DND-41 (cell line): ENCODE results near the gene HAPLN3.

Source experiments
- ATAC-seq: fragments of 200-7000 bp; cut with Tn5 transposase; 3 replicates; pipeline ENCODE4 v1.9.1; 2021; ENCODE audit warnings: low read depth; ENCODE audit not compliant: insufficient read depth
- DNase-seq: peaks from one replicate; pipeline ENCODE4 v3.0.0-alpha.2; 2020
- H2AFZ ChIP-seq: 2 replicates; pipeline ENCODE4 v1.6.0; 2012; ENCODE audit warnings: low read depth, low read length
- H3K27ac ChIP-seq: 2 replicates; pipeline ENCODE4 v1.5.1; 2012; ENCODE audit warnings: low read length, inconsistent platforms
- H3K27me3 ChIP-seq: fragments of 200-600 bp; sonication (generic); 2 replicates; pipeline ENCODE4 v1.6.0; 2012; ENCODE audit warnings: low read length, mild to moderate bottlenecking, inconsistent platforms; ENCODE audit not compliant: insufficient read depth, poor library complexity
- H3K36me3 ChIP-seq: 2 replicates; pipeline ENCODE4 v1.5.1; 2012; ENCODE audit warnings: low read length, inconsistent platforms; ENCODE audit not compliant: insufficient read depth
- H3K4me1 ChIP-seq: 2 replicates; pipeline ENCODE4 v1.5.1; 2012; ENCODE audit warnings: mild to moderate bottlenecking, low read length; ENCODE audit not compliant: insufficient read depth
- H3K4me2 ChIP-seq: 2 replicates; pipeline ENCODE4 v1.6.0; 2012; ENCODE audit warnings: mild to moderate bottlenecking, moderate library complexity, low read length, inconsistent platforms; ENCODE audit not compliant: insufficient read depth
- H3K4me3 ChIP-seq, 2 experiments: fragments of 200-600 bp in 1 of 2; shearing (Covaris generic) in 1 of 2; 2 replicates each; pipeline ENCODE4 v1.5.1; 2012 to 2016; ENCODE audit warnings: inconsistent platforms in 2 of 2, low read length in 2 of 2, mild to moderate bottlenecking in 2 of 2, low read depth in 1 of 2, moderate library complexity in 1 of 2
- H3K79me2 ChIP-seq: 2 replicates; pipeline ENCODE4 v1.6.0; 2012; ENCODE audit warnings: low read length, inconsistent platforms; ENCODE audit not compliant: insufficient read depth
- H3K9ac ChIP-seq: 2 replicates; pipeline ENCODE4 v1.6.0; 2012; ENCODE audit warnings: low read depth, mild to moderate bottlenecking, inconsistent platforms, low read length, moderate library complexity
- H3K9me3 ChIP-seq: 2 replicates; pipeline ENCODE4 v1.5.1; 2012; ENCODE audit warnings: low read length, moderate library complexity, mild to moderate bottlenecking, inconsistent platforms; ENCODE audit not compliant: insufficient read depth, severe bottlenecking
- H4K20me1 ChIP-seq: 2 replicates; pipeline ENCODE4 v1.6.0; 2012; ENCODE audit warnings: low read length; ENCODE audit not compliant: insufficient read depth
- EZH2 ChIP-seq: IDR thresholded peaks from 3 replicates; pipeline ENCODE4 v1.6.1; 2012; ENCODE audit warnings: borderline replicate concordance, low read depth, mild to moderate bottlenecking, moderate library complexity, low read length, inconsistent platforms; ENCODE audit not compliant: severe bottlenecking
- TF ChIP-seq, protein P1 (sequence below): IDR thresholded peaks from 2 replicates; pipeline ENCODE4 v1.5.1; 2012; ENCODE audit warnings: borderline replicate concordance, low read length, moderate library complexity, mild to moderate bottlenecking; ENCODE audit not compliant: poor library complexity, severe bottlenecking; ENCODE audit errors: extremely low read depth

Gene HAPLN3

DNA sequence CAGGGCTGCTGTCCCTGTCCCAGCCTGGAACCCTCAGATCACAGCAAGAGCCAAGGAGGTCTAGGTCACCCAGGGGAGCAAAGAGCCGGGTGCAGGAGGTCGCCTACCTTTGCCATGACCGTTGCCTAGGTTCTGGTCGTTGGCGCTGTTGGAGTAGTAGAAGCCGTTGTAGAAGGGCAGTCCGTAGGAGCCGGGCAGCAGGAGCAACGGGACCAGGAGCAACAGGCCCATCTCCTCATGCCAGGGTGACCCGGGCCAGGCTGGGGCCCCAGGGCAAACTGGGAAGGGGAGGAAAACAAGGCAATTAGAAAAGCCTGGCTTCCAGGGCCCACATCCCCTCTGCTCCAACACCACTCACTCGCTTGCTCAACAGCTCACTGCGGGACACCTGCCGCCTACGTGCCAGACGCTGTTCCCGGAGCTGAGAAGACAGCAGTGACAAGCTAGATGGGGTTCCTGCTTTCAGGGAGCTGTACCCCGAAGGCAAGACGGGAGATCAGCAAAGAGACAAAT is 8.2 kb downstream of the HAPLN3 start:
- Histone ChIP-seq H3K4me3 (no peak overlapping the region), H3K4me1 (no peaks in the 10 kb centered on the region), H3K9me3 (no peaks in the 10 kb centered on the region), H3K4me2 (no peak overlapping the region), H3K9ac (no peak overlapping the region), H3K27me3 (no peaks in the 10 kb centered on the region), H3K36me3 (no peaks in the 10 kb centered on the region), H2AFZ (no peak overlapping the region), H3K27ac (no peak overlapping the region), H4K20me1 (no peaks in the 10 kb centered on the region), H3K79me2 (no peaks in the 10 kb centered on the region)
- TF ChIP-seq EZH2 = no peak
- TF ChIP-seq, protein P1, sequence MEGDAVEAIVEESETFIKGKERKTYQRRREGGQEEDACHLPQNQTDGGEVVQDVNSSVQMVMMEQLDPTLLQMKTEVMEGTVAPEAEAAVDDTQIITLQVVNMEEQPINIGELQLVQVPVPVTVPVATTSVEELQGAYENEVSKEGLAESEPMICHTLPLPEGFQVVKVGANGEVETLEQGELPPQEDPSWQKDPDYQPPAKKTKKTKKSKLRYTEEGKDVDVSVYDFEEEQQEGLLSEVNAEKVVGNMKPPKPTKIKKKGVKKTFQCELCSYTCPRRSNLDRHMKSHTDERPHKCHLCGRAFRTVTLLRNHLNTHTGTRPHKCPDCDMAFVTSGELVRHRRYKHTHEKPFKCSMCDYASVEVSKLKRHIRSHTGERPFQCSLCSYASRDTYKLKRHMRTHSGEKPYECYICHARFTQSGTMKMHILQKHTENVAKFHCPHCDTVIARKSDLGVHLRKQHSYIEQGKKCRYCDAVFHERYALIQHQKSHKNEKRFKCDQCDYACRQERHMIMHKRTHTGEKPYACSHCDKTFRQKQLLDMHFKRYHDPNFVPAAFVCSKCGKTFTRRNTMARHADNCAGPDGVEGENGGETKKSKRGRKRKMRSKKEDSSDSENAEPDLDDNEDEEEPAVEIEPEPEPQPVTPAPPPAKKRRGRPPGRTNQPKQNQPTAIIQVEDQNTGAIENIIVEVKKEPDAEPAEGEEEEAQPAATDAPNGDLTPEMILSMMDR = no peak
- ATAC-seq = no peak
- no peak for DNase-seq

DNA sequence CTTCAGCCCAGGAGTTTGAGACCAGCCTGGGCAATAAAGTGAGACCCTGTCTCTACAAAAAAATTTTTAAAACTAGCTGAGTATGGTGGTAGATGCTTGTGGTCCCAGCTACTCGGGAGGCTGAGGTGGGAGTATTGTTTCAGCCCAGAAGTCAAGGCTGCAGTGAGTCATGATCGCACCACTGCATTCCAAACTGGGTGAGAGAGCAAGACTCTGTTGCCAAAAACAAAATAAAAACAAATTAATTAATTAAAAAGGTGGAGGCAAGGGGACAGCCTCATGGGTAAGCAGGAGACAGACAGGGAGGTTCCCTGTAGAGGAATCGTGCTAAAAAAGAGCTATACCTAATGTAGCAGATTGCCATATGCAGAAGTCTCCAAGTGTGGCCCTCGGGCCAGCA is 12.6 kb downstream of the HAPLN3 start:
- H3K36me3 ChIP-seq = no peaks in the 10 kb centered on the region
- TF ChIP-seq, protein P1 = no peak
- TF ChIP-seq EZH2 = no peak
- DNase-seq = no peak

DNA sequence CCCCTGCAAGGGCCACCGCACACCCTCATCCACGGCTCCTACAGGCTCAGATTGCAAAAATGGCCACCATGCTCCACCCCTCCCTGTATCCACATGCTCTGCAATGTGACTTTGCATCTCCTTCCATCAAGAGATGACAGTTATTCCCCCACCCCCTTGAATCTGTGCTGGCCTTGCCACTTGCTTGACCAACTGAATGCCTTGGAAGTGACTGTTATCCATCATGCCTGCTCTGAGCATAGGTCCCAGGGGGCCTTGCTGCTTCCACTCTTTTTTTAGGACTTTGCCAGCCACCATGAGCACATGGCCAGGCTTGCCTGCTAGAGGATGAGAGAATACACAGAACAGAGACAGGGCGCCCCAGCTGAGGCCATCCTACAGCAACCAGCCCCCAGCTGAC is 13.6 kb downstream of the HAPLN3 start:
- no peak overlapping the region for H3K9ac ChIP-seq
- no peak overlapping the region for H2AFZ ChIP-seq
- no peak overlapping the region for H3K27ac ChIP-seq
- TF ChIP-seq, protein P1 = no peak
- TF ChIP-seq EZH2 = no peak
- no peak overlapping the region for H3K4me2 ChIP-seq
- no peak overlapping the region for H3K4me3 ChIP-seq
- H3K9me3 ChIP-seq = no peaks in the 10 kb centered on the region
- no peaks in the 10 kb centered on the region for H3K36me3 ChIP-seq
- no peaks in the 10 kb centered on the region for H4K20me1 ChIP-seq
- ATAC-seq (no peak), DNase-seq (no peak)
- H3K4me1 ChIP-seq = no peaks in the 10 kb centered on the region
- H3K79me2 ChIP-seq = no peaks in the 10 kb centered on the region
- no peaks in the 10 kb centered on the region for H3K27me3 ChIP-seq

More for the DNA sequence above, 12.6 kb downstream of the HAPLN3 start:
- H3K4me2 ChIP-seq = no peak overlapping the region
- H2AFZ ChIP-seq = no peak overlapping the region
- ATAC-seq = no peak
- no peaks in the 10 kb centered on the region for H3K79me2 ChIP-seq
- H3K4me3 ChIP-seq = no peak overlapping the region
- H3K27me3 ChIP-seq = no peaks in the 10 kb centered on the region
- H3K4me1 ChIP-seq = no peaks in the 10 kb centered on the region
- no peak overlapping the region for H3K9ac ChIP-seq
- no peaks in the 10 kb centered on the region for H3K9me3 ChIP-seq
- no peak overlapping the region for H3K27ac ChIP-seq
- H4K20me1 ChIP-seq = no peaks in the 10 kb centered on the region
